ENCODE data around the gene GPC3. TPM values are rescaled to one million over a fixed set of nuclear protein-coding genes. Genes with fewer than 3 reads are reported as not detected.

The GPC3 gene
- polyA plus RNA-seq, 1 donor, result 75.8 TPM

DNA sequence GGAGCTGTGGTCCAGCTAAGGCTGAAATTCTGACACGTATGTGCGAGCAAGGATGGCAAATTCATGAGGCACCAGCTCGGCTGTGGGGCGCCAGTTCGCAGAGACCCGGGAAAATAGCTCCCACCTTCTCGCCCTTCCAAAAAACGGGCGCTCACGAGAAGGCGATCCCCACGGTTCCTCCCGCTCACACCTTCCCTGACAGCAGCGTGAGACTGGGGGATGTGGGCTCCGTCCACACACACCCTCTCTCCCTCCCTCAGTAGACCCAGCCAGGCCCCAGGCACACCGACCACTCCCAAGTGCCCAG is 584 bp downstream of the GPC3 start:
- H3K4me3 ChIP-seq (ENCODE audit: low read length), result peak overlapping the region; percentile 52
- H3K36me3 ChIP-seq (ENCODE audit: control insufficient read depth, insufficient read depth, low read length), result no peaks in the 10 kb centered on the region
- no CpG with 5 or more reads among the region's 16 CpGs for WGBS (ENCODE audit: insufficient coverage, low lambda C conversion rate)
- no peak overlapping the region for H3K27ac ChIP-seq (ENCODE audit: low read length)
- DNase-seq, result no peak
- H3K27me3 ChIP-seq (ENCODE audit: control insufficient read depth, insufficient read depth, low read length), result peaks cover 4% of the 10 kb centered on the region
- no peaks in the 10 kb centered on the region for H3K9me3 ChIP-seq (ENCODE audit: control insufficient read depth, low read depth, low read length)
- no peaks in the 10 kb centered on the region for H3K4me1 ChIP-seq (ENCODE audit: control insufficient read depth, insufficient read depth, low read length)

DNA sequence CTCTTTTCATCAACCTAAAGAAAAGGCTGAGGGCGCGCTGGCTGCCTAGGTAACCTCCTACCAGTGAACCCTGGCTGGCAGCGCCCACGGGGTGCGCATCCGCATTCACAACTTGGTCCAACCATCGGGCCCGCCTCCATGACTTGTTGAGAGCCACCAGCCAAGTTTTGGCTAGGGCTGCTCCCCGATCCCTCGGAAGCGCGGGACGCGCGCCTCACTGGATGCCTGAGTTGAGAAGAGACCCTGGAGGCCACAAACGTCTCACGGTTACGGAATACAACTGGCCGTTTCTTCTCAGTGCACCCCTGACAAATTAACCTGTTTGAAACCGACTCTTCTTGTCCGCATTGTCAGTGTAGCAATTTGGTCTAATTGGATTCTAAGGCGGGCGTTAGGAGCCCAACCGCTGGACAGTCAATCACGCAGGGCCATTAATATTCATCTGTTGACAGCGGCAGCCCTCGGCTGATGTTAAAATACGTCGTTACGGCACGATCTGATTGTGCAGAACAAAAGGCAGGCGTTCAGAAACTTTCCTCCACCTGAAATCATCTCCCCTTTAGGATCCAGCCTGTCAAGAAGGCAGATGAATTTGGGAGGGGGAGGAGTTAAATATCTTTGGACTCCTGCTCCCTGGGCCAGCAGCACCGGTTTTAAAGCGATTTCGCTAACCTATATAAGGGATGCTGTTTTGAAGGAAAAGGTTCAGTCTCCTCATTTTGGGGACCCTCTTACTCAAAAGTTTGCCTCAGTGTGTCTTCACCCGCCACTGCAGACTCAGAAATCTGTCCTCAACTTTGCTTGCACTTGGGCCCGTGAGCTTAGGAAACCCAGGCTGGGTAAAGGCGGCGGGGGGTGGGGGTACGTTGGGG is 1.2 kb downstream of the GPC3 start:
- peak in 1 of 2 donors; percentile 6 for DNase-seq
- Histone ChIP-seq H3K4me1 (ENCODE audit: control insufficient read depth, insufficient read depth, low read length) (no peaks in the 10 kb centered on the region), H3K27me3 (ENCODE audit: control insufficient read depth, insufficient read depth, low read length) (peaks cover 4% of the 10 kb centered on the region), H3K36me3 (ENCODE audit: control insufficient read depth, insufficient read depth, low read length) (no peaks in the 10 kb centered on the region), H3K27ac (ENCODE audit: low read length) (no peak overlapping the region), H3K9me3 (ENCODE audit: control insufficient read depth, low read depth, low read length) (no peaks in the 10 kb centered on the region), H3K4me3 (ENCODE audit: low read length) (peak overlapping the region; percentile 52)
- no CpG with 5 or more reads among the region's 40 CpGs for WGBS (ENCODE audit: insufficient coverage, low lambda C conversion rate)

DNA sequence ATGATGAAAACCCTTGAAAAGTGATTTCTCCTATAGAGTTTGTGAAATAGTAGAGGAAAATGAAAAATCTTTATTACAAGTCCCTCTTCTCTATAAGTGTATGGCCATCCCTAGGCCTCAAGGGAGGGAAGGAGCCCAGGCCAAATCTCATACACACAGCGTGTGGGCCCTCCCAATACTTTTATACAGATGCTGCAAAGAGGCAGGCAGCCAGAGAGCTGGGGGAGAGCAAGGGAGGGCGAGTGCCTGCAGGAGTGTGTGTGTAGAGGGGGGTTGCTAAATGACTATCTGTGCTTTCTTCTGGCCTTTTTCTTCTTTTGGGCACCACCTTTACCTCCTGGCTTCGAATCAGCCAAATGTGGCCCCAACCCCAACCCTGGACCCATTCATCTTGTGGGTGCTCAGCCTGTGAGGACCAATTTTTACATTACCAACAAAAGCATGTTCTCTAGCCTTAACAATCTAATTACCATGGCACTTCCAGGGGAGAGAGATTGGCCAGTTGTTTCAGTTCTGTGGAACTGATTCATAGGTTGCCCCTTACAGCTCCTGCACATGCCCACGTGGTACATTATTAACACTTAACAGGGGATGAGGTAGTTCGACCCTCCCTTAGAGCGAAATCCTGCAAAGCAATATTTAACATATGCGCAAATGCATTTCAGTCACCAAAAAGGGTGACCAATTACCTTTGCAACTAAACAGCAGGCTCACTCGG is 2.0 kb downstream of the GPC3 start:
- no peak overlapping the region for H3K27ac ChIP-seq (ENCODE audit: low read length)
- H3K9me3 ChIP-seq (ENCODE audit: control insufficient read depth, low read depth, low read length), result no peaks in the 10 kb centered on the region
- no peaks in the 10 kb centered on the region for H3K4me1 ChIP-seq (ENCODE audit: control insufficient read depth, insufficient read depth, low read length)
- no peak for DNase-seq
- H3K27me3 ChIP-seq (ENCODE audit: control insufficient read depth, insufficient read depth, low read length), result peaks cover 4% of the 10 kb centered on the region
- WGBS (ENCODE audit: insufficient coverage, low lambda C conversion rate), result no CpG with 5 or more reads among the region's 8 CpGs
- no peaks in the 10 kb centered on the region for H3K36me3 ChIP-seq (ENCODE audit: control insufficient read depth, insufficient read depth, low read length)
- peak overlapping the region; percentile 52 for H3K4me3 ChIP-seq (ENCODE audit: low read length)

DNA sequence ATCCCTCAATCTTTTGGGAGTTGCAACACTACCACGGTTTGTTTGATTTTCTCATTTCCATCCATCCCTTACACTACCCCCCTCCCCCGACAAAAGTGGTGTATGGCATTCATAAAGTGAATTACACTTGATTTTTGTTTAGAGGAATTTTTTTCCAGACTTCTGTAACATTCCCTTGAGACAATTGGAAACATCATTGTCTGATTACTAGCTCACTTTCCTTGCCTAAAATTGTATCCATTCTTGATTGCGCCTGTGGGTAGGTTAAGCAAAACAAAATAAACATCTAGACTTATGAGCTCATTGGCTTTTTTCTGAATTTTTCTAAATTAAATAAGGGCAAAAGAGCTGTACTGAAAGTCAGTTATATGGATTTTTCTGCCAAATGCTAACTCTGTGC is 3.5 kb downstream of the GPC3 start:
- WGBS (ENCODE audit: insufficient coverage, low lambda C conversion rate), result no CpG with 5 or more reads among the region's 3 CpGs
- Histone ChIP-seq H3K9me3 (ENCODE audit: control insufficient read depth, low read depth, low read length) (no peaks in the 10 kb centered on the region), H3K27me3 (ENCODE audit: control insufficient read depth, insufficient read depth, low read length) (peaks cover 4% of the 10 kb centered on the region), H3K27ac (ENCODE audit: low read length) (no peak overlapping the region), H3K36me3 (ENCODE audit: control insufficient read depth, insufficient read depth, low read length) (no peaks in the 10 kb centered on the region), H3K4me3 (ENCODE audit: low read length) (no peak overlapping the region), H3K4me1 (ENCODE audit: control insufficient read depth, insufficient read depth, low read length) (no peaks in the 10 kb centered on the region)
- DNase-seq, result no peak

DNA sequence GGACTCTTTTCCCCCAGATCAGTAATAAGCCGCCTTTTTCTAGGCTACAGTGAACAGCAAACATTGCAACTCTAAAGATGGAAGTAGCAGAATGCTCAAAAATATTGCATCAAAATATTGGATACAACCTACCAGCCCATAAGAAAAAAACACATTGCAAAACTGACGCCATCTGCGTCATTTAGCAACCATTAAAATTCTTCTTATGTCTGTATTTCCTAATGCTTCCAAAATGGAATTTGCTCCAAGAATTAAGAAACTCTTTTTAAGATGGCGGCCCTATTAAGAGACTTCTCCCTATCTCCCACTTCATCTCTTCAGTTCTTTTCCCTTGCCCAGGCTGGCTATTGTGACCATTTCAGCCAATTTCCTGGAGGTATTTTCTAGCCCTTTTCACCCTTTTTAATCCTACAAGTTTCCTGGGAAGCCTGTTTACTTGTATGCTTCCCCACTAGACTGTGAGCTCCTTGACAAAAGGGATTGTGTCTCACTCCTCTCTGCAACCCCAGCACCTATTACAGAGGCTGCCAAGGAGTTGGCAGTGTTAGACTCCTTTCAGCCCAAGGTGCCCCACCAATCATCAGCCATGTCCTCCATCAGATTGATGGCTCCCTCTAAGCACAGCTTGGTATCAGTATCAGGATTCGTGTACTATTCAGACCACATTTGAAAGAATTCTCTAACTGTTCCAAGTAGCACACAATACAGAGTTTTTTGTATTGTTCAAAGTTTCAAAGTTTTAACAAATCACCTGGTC is 4.4 kb downstream of the GPC3 start:
- H3K9me3 ChIP-seq (ENCODE audit: control insufficient read depth, low read depth, low read length), result no peaks in the 10 kb centered on the region
- H3K4me1 ChIP-seq (ENCODE audit: control insufficient read depth, insufficient read depth, low read length), result no peaks in the 10 kb centered on the region
- no peaks in the 10 kb centered on the region for H3K36me3 ChIP-seq (ENCODE audit: control insufficient read depth, insufficient read depth, low read length)
- peaks cover 4% of the 10 kb centered on the region for H3K27me3 ChIP-seq (ENCODE audit: control insufficient read depth, insufficient read depth, low read length)
- 100% methylated on average over 2 of the region's 5 CpGs for WGBS (ENCODE audit: insufficient coverage, low lambda C conversion rate)
- DNase-seq, result no peak
- no peak overlapping the region for H3K27ac ChIP-seq (ENCODE audit: low read length)
- H3K4me3 ChIP-seq (ENCODE audit: low read length), result no peak overlapping the region

DNA sequence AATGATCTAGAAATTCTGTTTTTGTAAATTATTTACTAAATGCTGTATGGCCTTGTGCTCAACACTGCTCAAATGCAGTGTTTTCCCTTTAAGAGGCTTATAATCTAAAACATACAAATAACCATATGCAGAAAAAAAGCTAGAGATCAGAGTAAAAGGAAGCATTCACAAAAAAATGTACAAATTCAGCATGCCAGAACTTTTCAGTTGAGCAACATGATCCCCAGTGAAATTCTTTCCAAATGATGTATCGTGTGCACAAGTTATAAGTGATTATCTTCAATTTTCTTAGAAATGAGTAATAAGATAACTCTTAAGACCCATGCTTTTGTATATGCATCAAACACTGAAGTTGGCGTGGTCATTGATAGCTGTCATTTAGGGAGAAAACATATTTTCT is 5.0 kb downstream of the GPC3 start:
- no peak for DNase-seq
- H3K9me3 ChIP-seq (ENCODE audit: control insufficient read depth, low read depth, low read length), result no peaks in the 10 kb centered on the region
- no peak overlapping the region for H3K4me3 ChIP-seq (ENCODE audit: low read length)
- no peak overlapping the region for H3K27ac ChIP-seq (ENCODE audit: low read length)
- WGBS (ENCODE audit: insufficient coverage, low lambda C conversion rate), result no CpG with 5 or more reads among the region's 2 CpGs
- no peaks in the 10 kb centered on the region for H3K36me3 ChIP-seq (ENCODE audit: control insufficient read depth, insufficient read depth, low read length)
- H3K4me1 ChIP-seq (ENCODE audit: control insufficient read depth, insufficient read depth, low read length), result no peaks in the 10 kb centered on the region
- peaks cover 4% of the 10 kb centered on the region for H3K27me3 ChIP-seq (ENCODE audit: control insufficient read depth, insufficient read depth, low read length)

DNA sequence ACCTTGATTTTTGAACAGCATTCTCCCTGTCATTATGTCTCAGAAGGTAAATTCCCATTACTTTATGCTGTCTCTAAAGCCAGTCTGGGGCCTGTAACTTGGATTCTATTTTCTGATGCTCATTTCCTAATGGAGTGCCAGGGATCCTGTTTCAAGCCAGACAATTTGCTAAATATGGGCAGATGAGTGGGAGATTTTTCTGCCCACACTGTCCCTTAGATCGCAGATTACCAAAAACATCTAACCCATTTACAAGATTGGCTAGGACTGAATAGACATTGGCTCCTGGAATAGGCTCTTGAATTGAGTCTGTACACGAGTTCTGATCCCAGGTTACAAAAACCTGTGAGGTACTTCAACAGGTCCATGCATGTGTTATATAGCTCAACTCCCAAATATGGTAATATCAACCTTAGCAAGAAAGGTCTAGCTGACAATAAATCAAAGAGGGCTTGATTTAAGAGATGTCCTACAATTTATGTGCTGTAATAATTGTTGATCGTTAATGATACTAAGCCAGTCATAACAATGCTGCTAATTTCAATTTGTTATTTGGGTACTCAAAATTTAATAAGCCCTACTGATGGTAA is 5.7 kb downstream of the GPC3 start:
- WGBS (ENCODE audit: insufficient coverage, low lambda C conversion rate), result no CpG with 5 or more reads among the region's 3 CpGs
- no peaks in the 10 kb centered on the region for H3K27me3 ChIP-seq (ENCODE audit: control insufficient read depth, insufficient read depth, low read length)
- H3K36me3 ChIP-seq (ENCODE audit: control insufficient read depth, insufficient read depth, low read length), result no peaks in the 10 kb centered on the region
- H3K9me3 ChIP-seq (ENCODE audit: control insufficient read depth, low read depth, low read length), result no peaks in the 10 kb centered on the region
- H3K4me3 ChIP-seq (ENCODE audit: low read length), result no peak overlapping the region
- no peak overlapping the region for H3K27ac ChIP-seq (ENCODE audit: low read length)
- H3K4me1 ChIP-seq (ENCODE audit: control insufficient read depth, insufficient read depth, low read length), result no peaks in the 10 kb centered on the region
- no peak for DNase-seq

DNA sequence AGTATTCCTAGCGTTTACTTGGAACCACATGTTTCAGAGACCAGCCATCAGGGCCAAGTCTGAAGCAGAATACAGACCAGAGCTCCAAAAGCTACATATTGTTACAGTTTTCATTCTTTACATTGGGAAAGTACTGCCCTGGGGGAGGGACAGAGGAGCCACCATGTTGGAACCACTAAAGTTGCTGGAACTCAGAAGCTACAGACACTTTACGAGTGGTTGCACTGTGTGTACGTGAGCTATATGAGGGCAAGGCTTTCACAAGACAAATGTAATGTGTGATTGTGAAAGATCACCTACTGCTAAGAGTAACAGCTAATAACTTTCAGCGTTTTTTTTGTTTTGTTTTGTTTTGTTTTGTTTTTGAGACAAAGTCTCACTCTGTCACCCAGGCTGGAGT is 11.7 kb downstream of the GPC3 start:
- no peak overlapping the region for H3K27ac ChIP-seq (ENCODE audit: low read length)
- DNase-seq, result no peak
- no peak overlapping the region for H3K4me3 ChIP-seq (ENCODE audit: low read length)
- no peaks in the 10 kb centered on the region for H3K27me3 ChIP-seq (ENCODE audit: control insufficient read depth, insufficient read depth, low read length)
- peaks cover 4% of the 10 kb centered on the region for H3K4me1 ChIP-seq (ENCODE audit: control insufficient read depth, insufficient read depth, low read length)
- WGBS (ENCODE audit: insufficient coverage, low lambda C conversion rate), result no CpG with 5 or more reads among the region's 4 CpGs
- no peaks in the 10 kb centered on the region for H3K9me3 ChIP-seq (ENCODE audit: control insufficient read depth, low read depth, low read length)
- H3K36me3 ChIP-seq (ENCODE audit: control insufficient read depth, insufficient read depth, low read length), result no peaks in the 10 kb centered on the region

DNA sequence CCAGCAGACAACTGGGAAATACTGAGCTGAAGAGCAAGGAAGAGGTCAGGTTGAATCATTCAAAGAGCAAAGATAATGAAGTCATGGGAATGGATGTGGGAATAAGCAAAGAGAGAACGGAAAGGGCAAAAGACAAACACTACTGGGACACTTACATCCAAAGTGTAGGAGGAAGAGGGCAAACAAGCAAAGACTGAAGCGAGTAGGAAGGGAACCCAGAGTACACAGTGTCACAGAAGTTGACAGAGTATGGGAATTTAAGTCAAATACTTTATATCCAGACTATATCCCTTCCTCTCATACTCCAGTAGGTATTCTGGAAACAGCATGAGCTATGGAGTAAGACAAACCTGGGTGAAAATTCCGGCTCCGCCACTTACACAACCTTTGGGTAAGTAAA is 12.5 kb downstream of the GPC3 start:
- Histone ChIP-seq H3K36me3 (ENCODE audit: control insufficient read depth, insufficient read depth, low read length) (no peaks in the 10 kb centered on the region), H3K27me3 (ENCODE audit: control insufficient read depth, insufficient read depth, low read length) (no peaks in the 10 kb centered on the region), H3K9me3 (ENCODE audit: control insufficient read depth, low read depth, low read length) (no peaks in the 10 kb centered on the region), H3K27ac (ENCODE audit: low read length) (no peak overlapping the region), H3K4me1 (ENCODE audit: control insufficient read depth, insufficient read depth, low read length) (peaks cover 4% of the 10 kb centered on the region), H3K4me3 (ENCODE audit: low read length) (no peak overlapping the region)
- DNase-seq, result no peak
- WGBS (ENCODE audit: insufficient coverage, low lambda C conversion rate), result no CpG with 5 or more reads among the region's 4 CpGs

DNA sequence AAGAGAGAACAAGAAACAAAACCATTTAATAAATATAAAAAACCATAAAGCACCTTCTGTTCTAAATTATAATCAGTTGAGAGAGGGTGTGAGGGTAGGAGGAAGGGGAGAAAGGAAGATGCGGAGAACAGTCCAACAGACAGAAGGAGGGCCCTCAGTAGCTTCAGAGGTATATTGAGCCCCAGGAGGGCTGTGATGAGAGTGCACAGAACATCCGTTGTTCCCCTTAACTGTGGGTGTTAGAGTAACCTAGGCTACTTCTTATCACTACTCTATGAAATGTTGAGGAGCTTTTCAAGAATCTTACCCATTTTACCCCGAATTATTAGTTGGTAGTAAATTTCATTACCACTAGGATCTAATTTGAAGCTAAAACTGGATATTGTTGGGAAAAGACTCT is 13.8 kb downstream of the GPC3 start:
- Histone ChIP-seq H3K36me3 (ENCODE audit: control insufficient read depth, insufficient read depth, low read length) (no peaks in the 10 kb centered on the region), H3K27me3 (ENCODE audit: control insufficient read depth, insufficient read depth, low read length) (no peaks in the 10 kb centered on the region), H3K9me3 (ENCODE audit: control insufficient read depth, low read depth, low read length) (no peaks in the 10 kb centered on the region), H3K4me1 (ENCODE audit: control insufficient read depth, insufficient read depth, low read length) (peaks cover 4% of the 10 kb centered on the region), H3K4me3 (ENCODE audit: low read length) (no peak overlapping the region), H3K27ac (ENCODE audit: low read length) (no peak overlapping the region)
- DNase-seq, result no peak
- WGBS (ENCODE audit: insufficient coverage, low lambda C conversion rate), result no CpG with 5 or more reads among the region's 3 CpGs
